SJSA1 (cell line): ENCODE data around the gene LRRC51. TPM values are rescaled to one million over a fixed set of nuclear protein-coding genes. Genes with fewer than 3 reads are reported as not detected.

Experiments
- DNase-seq, 2 experiments: peaks; one replicate each; pipeline ENCODE4 v3.0.0-alpha.2; 2015 to 2020; ENCODE audit warnings: low spot score in 2 of 2, low read depth in 1 of 2
- H3K27ac ChIP-seq: fragments of 250-450 bp; sonication (Bioruptor Pico); 2 replicates; pipeline ENCODE4 v1.5.1; 2020; ENCODE audit warnings: mild to moderate bottlenecking, moderate library complexity
- H3K27me3 ChIP-seq: fragments of 250-450 bp; sonication (Bioruptor Pico); replicated peaks from 2 replicates; pipeline ENCODE4 v1.5.1; 2020; ENCODE audit warnings: mild to moderate bottlenecking, moderate library complexity
- H3K36me3 ChIP-seq: fragments of 250-450 bp; sonication (Bioruptor Pico); 2 replicates; pipeline ENCODE4 v1.5.1; 2020; ENCODE audit warnings: mild to moderate bottlenecking
- H3K4me1 ChIP-seq: fragments of 250-450 bp; sonication (Bioruptor Pico); replicated peaks from 2 replicates; pipeline ENCODE4 v1.6.1; 2021; ENCODE audit warnings: mild to moderate bottlenecking
- H3K4me3 ChIP-seq: fragments of 250-450 bp; sonication (Bioruptor Pico); 2 replicates; pipeline ENCODE4 v1.5.1; 2020; ENCODE audit warnings: mild to moderate bottlenecking
- H3K9me3 ChIP-seq: fragments of 250-450 bp; sonication (Bioruptor Pico); replicated peaks from 2 replicates; pipeline ENCODE4 v1.5.1; 2020; ENCODE audit warnings: mild to moderate bottlenecking
- total RNA-seq: library from RNA; depleted of rRNA; stranded (reverse); fragments of >200 nt; shearing (Covaris generic); gene quantifications from 2 replicates; pipeline ENCODE4 v1.2.3, GENCODE V29; 2014

Gene LRRC51
- total RNA-seq, 1 experiment from 2014 or later: 4.1 TPM

GRCh38 chr11:72081821-72082453 lies 1.3 kb downstream of the LRRC51 start:
- Histone ChIP-seq H3K9me3 (no peaks in the 10 kb centered on the region), H3K27ac (peak overlapping the region; percentile 90; the same call in 1 of the 2 replicates), H3K4me3 (no peak overlapping the region), H3K4me1 (peaks cover 27% of the 10 kb centered on the region), H3K27me3 (no peaks in the 10 kb centered on the region), H3K36me3 (no peaks in the 10 kb centered on the region)
- DNase-seq: peak in 1 of 2 experiments; percentile 10

- Histone ChIP-seq H3K4me3 (no peak overlapping the region), H3K27ac (no peak overlapping the region), H3K36me3 (no peaks in the 10 kb centered on the region), H3K4me1 (peaks cover 22% of the 10 kb centered on the region), H3K9me3 (no peaks in the 10 kb centered on the region), H3K27me3 (no peaks in the 10 kb centered on the region)
- DNase-seq: no peak
Measured at GRCh38 chr11:72083414-72083813, 2.8 kb downstream of the LRRC51 start.

GRCh38 chr11:72084076-72084475 lies 3.4 kb downstream of the LRRC51 start:
- H3K36me3 ChIP-seq: no peaks in the 10 kb centered on the region
- no peaks in the 10 kb centered on the region for H3K27me3 ChIP-seq
- H3K9me3 ChIP-seq: no peaks in the 10 kb centered on the region
- no peak overlapping the region for H3K27ac ChIP-seq
- peaks cover 17% of the 10 kb centered on the region for H3K4me1 ChIP-seq
- no peak overlapping the region for H3K4me3 ChIP-seq
- DNase-seq: no peak

GRCh38 chr11:72084965-72085364 lies 4.3 kb downstream of the LRRC51 start:
- H3K4me3 ChIP-seq: no peak overlapping the region
- peaks cover 17% of the 10 kb centered on the region for H3K4me1 ChIP-seq
- H3K27me3 ChIP-seq: no peaks in the 10 kb centered on the region
- no peak for DNase-seq
- no peaks in the 10 kb centered on the region for H3K36me3 ChIP-seq
- H3K27ac ChIP-seq: no peak overlapping the region
- no peaks in the 10 kb centered on the region for H3K9me3 ChIP-seq

- Histone ChIP-seq H3K36me3 (no peaks in the 10 kb centered on the region), H3K27me3 (no peaks in the 10 kb centered on the region), H3K4me1 (peaks cover 17% of the 10 kb centered on the region), H3K27ac (no peak overlapping the region), H3K9me3 (no peaks in the 10 kb centered on the region), H3K4me3 (no peak overlapping the region)
- DNase-seq: no peak
Measured at GRCh38 chr11:72085621-72086351, 5.1 kb downstream of the LRRC51 start.

- H3K27ac ChIP-seq: no peak overlapping the region
Measured at GRCh38 chr11:72088076-72088808, 7.6 kb downstream of the LRRC51 start.

GRCh38 chr11:72091292-72091691 lies 10.6 kb downstream of the LRRC51 start:
- DNase-seq: peak; percentile 38 to 49
- H3K27ac ChIP-seq: no peak overlapping the region

More at GRCh38 chr11:72088076-72088808, 7.6 kb downstream of the LRRC51 start:
- no peak overlapping the region for H3K4me3 ChIP-seq
- no peaks in the 10 kb centered on the region for H3K4me1 ChIP-seq
- no peaks in the 10 kb centered on the region for H3K27me3 ChIP-seq
- no peak for DNase-seq
- H3K36me3 ChIP-seq: no peaks in the 10 kb centered on the region
- no peaks in the 10 kb centered on the region for H3K9me3 ChIP-seq

GRCh38 chr11:72098741-72099140 lies 18.1 kb downstream of the LRRC51 start:
- no peaks in the 10 kb centered on the region for H3K27me3 ChIP-seq
- H3K9me3 ChIP-seq: no peaks in the 10 kb centered on the region
- H3K4me3 ChIP-seq: no peak overlapping the region
- no peak for DNase-seq
- H3K4me1 ChIP-seq: peaks cover 10% of the 10 kb centered on the region
- H3K27ac ChIP-seq: no peak overlapping the region
- peaks cover 20% of the 10 kb centered on the region for H3K36me3 ChIP-seq

More at GRCh38 chr11:72091292-72091691, 10.6 kb downstream of the LRRC51 start:
- Histone ChIP-seq H3K4me1 (no peaks in the 10 kb centered on the region), H3K36me3 (no peaks in the 10 kb centered on the region), H3K9me3 (no peaks in the 10 kb centered on the region), H3K27me3 (no peaks in the 10 kb centered on the region), H3K4me3 (no peak overlapping the region)

- H3K27me3 ChIP-seq: no peaks in the 10 kb centered on the region
- H3K4me1 ChIP-seq: peaks cover 10% of the 10 kb centered on the region
- peaks cover 20% of the 10 kb centered on the region for H3K36me3 ChIP-seq
- no peak for DNase-seq
- no peak overlapping the region for H3K4me3 ChIP-seq
- H3K27ac ChIP-seq: no peak overlapping the region
- no peaks in the 10 kb centered on the region for H3K9me3 ChIP-seq
Measured at GRCh38 chr11:72100009-72100408, 19.4 kb downstream of the LRRC51 start.

GRCh38 chr11:72100462-72100861 lies 19.8 kb downstream of the LRRC51 start:
- no peak overlapping the region for H3K27ac ChIP-seq
- peaks cover 10% of the 10 kb centered on the region for H3K4me1 ChIP-seq
- DNase-seq: no peak
- peaks cover 20% of the 10 kb centered on the region for H3K36me3 ChIP-seq
- no peaks in the 10 kb centered on the region for H3K9me3 ChIP-seq
- no peak overlapping the region for H3K4me3 ChIP-seq
- no peaks in the 10 kb centered on the region for H3K27me3 ChIP-seq

GRCh38 chr11:72102162-72102561 lies 21.5 kb downstream of the LRRC51 start:
- peak overlapping the region; percentile 91 for H3K27ac ChIP-seq
- H3K9me3 ChIP-seq: no peaks in the 10 kb centered on the region
- peaks cover 10% of the 10 kb centered on the region for H3K4me1 ChIP-seq
- H3K4me3 ChIP-seq: peak overlapping the region; percentile 89
- H3K27me3 ChIP-seq: no peaks in the 10 kb centered on the region
- peaks cover 17% of the 10 kb centered on the region for H3K36me3 ChIP-seq
- no peak for DNase-seq

- no peaks in the 10 kb centered on the region for H3K9me3 ChIP-seq
- DNase-seq: no peak
- peak overlapping the region; percentile 91 for H3K27ac ChIP-seq
- H3K4me3 ChIP-seq: peak overlapping the region; percentile 89
- H3K4me1 ChIP-seq: peaks cover 14% of the 10 kb centered on the region
- H3K27me3 ChIP-seq: no peaks in the 10 kb centered on the region
- peaks cover 17% of the 10 kb centered on the region for H3K36me3 ChIP-seq
Measured at GRCh38 chr11:72102631-72102945, 21.9 kb downstream of the LRRC51 start.

- Histone ChIP-seq H3K27ac (peak within 1 kb of the TSS; percentile 91), H3K36me3 (peaks cover 17% of the 10 kb centered on the region), H3K4me1 (peaks cover 14% of the 10 kb centered on the region), H3K9me3 (no peaks in the 10 kb centered on the region), H3K27me3 (no peaks in the 10 kb centered on the region), H3K4me3 (peak within 1 kb of the TSS; percentile 89)
- DNase-seq: peak; percentile 83 to 97
Measured at GRCh38 chr11:72102946-72103753, 22.5 kb downstream of the LRRC51 start, which contains the start of gene LAMTOR1. Gene LAMTOR1, minus strand, starts transcription at chr11:72103297. Its CDS starts 73 bp downstream, at chr11:72103224.
